LNCaP clone FGC (cell line): ENCODE measurements around the gene ACSL3.

Source experiments
- DNase-seq: peaks from one replicate; pipeline ENCODE4 v3.0.0-alpha.2; 2011; ENCODE audit warnings: low read depth
- H3K4me3 ChIP-seq: 2 replicates; pipeline ENCODE4 v1.5.1; 2011; ENCODE audit warnings: mild to moderate bottlenecking, low read depth, low read length, control low read depth
- CTCF ChIP-seq: IDR thresholded peaks from 2 replicates; pipeline ENCODE4 v1.5.1; 2012; ENCODE audit warnings: mild to moderate bottlenecking; ENCODE audit not compliant: control insufficient read depth, insufficient read depth; ENCODE audit errors: extremely low read depth

Gene ACSL3

GRCh38 chr2:222939979-222940378 lies 79.1 kb downstream of the ACSL3 start:
- no peak overlapping the region for H3K4me3 ChIP-seq
- TF ChIP-seq CTCF = no peak
- DNase-seq = no peak

- DNase-seq = no peak
- H3K4me3 ChIP-seq = no peak overlapping the region
- no peak for TF ChIP-seq CTCF
These were observed 80.7 kb downstream of the ACSL3 start for GRCh38 chr2:222941510-222942032.

- no peak for DNase-seq
- no peak overlapping the region for H3K4me3 ChIP-seq
- TF ChIP-seq CTCF = no peak
These were observed 81.7 kb downstream of the ACSL3 start for GRCh38 chr2:222942561-222942960.

- DNase-seq = no peak
- TF ChIP-seq CTCF = no peak
- H3K4me3 ChIP-seq = no peak overlapping the region
These were observed 82.1 kb downstream of the ACSL3 start for GRCh38 chr2:222942977-222943376.

GRCh38 chr2:222943820-222944219 lies 83.0 kb downstream of the ACSL3 start:
- no peak for DNase-seq
- H3K4me3 ChIP-seq = no peak overlapping the region
- TF ChIP-seq CTCF = no peak

GRCh38 chr2:222944552-222944951 lies 83.7 kb downstream of the ACSL3 start:
- no peak for DNase-seq
- H3K4me3 ChIP-seq = no peak overlapping the region
- no peak for TF ChIP-seq CTCF

GRCh38 chr2:222944971-222945740 lies 84.3 kb downstream of the ACSL3 start:
- no peak for TF ChIP-seq CTCF
- DNase-seq = no peak
- no peak overlapping the region for H3K4me3 ChIP-seq
